ENCODE measurements around the gene HOXB6. TPM values are rescaled to one million over a fixed set of nuclear protein-coding genes. Genes with fewer than 3 reads are reported as not detected.

HOXB6 gene
- total and polyA plus RNA-seq, 7 donors = 0.66 to 3.3 (median 1.2) TPM

GRCh38 chr17:48618256-48618896 lies 13.6 kb upstream of the HOXB6 start:
- ATAC-seq (peak; percentile 87 to 97 (median 94)), DNase-seq (peak; percentile 84 to 93)
- Histone ChIP-seq H3K4me3 (peak overlapping the region; percentile 15), H3K9me3 (no peaks in the 10 kb centered on the region), H3K27me3 (ENCODE audit: insufficient read depth in 3 of 3, low read length in 2 of 3) (peaks cover 10 to 97% (median 53%) of the 10 kb centered on the region in 3 donors), H3K4me1 (peaks cover 4% of the 10 kb centered on the region), H3K36me3 (ENCODE audit: insufficient read depth in 1 of 2, low read depth in 1 of 2) (no peaks in the 10 kb centered on the region), H3K27ac (no peak overlapping the region)
- 4 to 6% (median 5%) methylated on average over 25 of the region's 25 CpGs for WGBS, 3 donors
- TF ChIP-seq CTCF (IDR thresholded peaks at IDR 0.05) = peak; percentile 99
- intact Hi-C loops (cut with DNase I) = loop anchor here (2.0 to 5.0 kb wide), 5 partner anchors 266 to 312 kb away; no protein-coding TSS in a partner anchor

- DNase-seq = no peak
- Histone ChIP-seq H3K27me3 (ENCODE audit: insufficient read depth in 3 of 3, low read length in 2 of 3) (peaks cover 10 to 97% (median 51%) of the 10 kb centered on the region in 3 donors), H3K9me3 (no peaks in the 10 kb centered on the region), H3K4me3 (no peak overlapping the region), H3K36me3 (ENCODE audit: insufficient read depth in 1 of 2, low read depth in 1 of 2) (no peaks in the 10 kb centered on the region), H3K27ac (no peak overlapping the region), H3K4me1 (peaks cover 4% of the 10 kb centered on the region)
- WGBS, 3 donors = 11 to 15% (median 13%) methylated on average over 38 to 43 of the region's 43 CpGs
- ATAC-seq = peak in 1 of 4 donors; percentile 14
- TF ChIP-seq CTCF (IDR thresholded peaks at IDR 0.05) = no peak
- intact Hi-C loops (cut with DNase I) = loop anchor here (2.0 to 5.0 kb wide), 5 partner anchors 265 to 311 kb away; no protein-coding TSS in a partner anchor
These were observed 12.9 kb upstream of the HOXB6 start for GRCh38 chr17:48617471-48618255.

GRCh38 chr17:48616717-48617470 lies 12.1 kb upstream of the HOXB6 start:
- no peaks in the 10 kb centered on the region for H3K9me3 ChIP-seq
- H3K4me1 ChIP-seq = peaks cover 4% of the 10 kb centered on the region
- ATAC-seq = no peak
- no peak overlapping the region for H3K27ac ChIP-seq
- DNase-seq = no peak
- 26 to 34% (median 33%) methylated on average over 15 of the region's 15 CpGs for WGBS, 3 donors
- H3K27me3 ChIP-seq (ENCODE audit: insufficient read depth in 3 of 3, low read length in 2 of 3) = peaks cover 10 to 97% (median 52%) of the 10 kb centered on the region in 3 donors
- TF ChIP-seq CTCF (IDR thresholded peaks at IDR 0.05) = no peak
- H3K4me3 ChIP-seq = no peak overlapping the region
- intact Hi-C loops (cut with DNase I) = loop anchor here (5.0 kb wide), 3 partner anchors 265 to 310 kb away; no protein-coding TSS in a partner anchor
- H3K36me3 ChIP-seq (ENCODE audit: insufficient read depth in 1 of 2, low read depth in 1 of 2) = no peaks in the 10 kb centered on the region

- peaks cover 4% of the 10 kb centered on the region for H3K4me1 ChIP-seq
- intact Hi-C loops (cut with DNase I) = loop anchor here (5.0 kb wide), 3 partner anchors 264 to 309 kb away; no protein-coding TSS in a partner anchor
- TF ChIP-seq CTCF (IDR thresholded peaks at IDR 0.05) = no peak
These were observed 11.4 kb upstream of the HOXB6 start for GRCh38 chr17:48615963-48616716.

More at GRCh38 chr17:48615963-48616716, 11.4 kb upstream of the HOXB6 start:
- DNase-seq (no peak), ATAC-seq (no peak)
- peaks cover 10 to 97% (median 53%) of the 10 kb centered on the region in 3 donors for H3K27me3 ChIP-seq (ENCODE audit: insufficient read depth in 3 of 3, low read length in 2 of 3)
- H3K9me3 ChIP-seq = no peaks in the 10 kb centered on the region
- WGBS, 3 donors = 33 to 36% (median 34%) methylated on average over 17 of the region's 17 CpGs
- H3K27ac ChIP-seq = no peak overlapping the region
- H3K4me3 ChIP-seq = no peak overlapping the region
- no peaks in the 10 kb centered on the region for H3K36me3 ChIP-seq (ENCODE audit: insufficient read depth in 1 of 2, low read depth in 1 of 2)

All from psoas muscle (tissue), 8 donors.